K562 (cell line): ENCODE measurements around the gene ERP29. TPM values are rescaled to one million over a fixed set of nuclear protein-coding genes. Genes with fewer than 3 reads are reported as not detected.

ENCODE experiments used
- ATAC-seq: fragments of 200-7000 bp; cut with Tn5 transposase; 3 replicates; pipeline ENCODE4 v1.9.1; 2020; ENCODE audit warnings: moderate library complexity
- BruUV-seq: library from RNA; stranded (reverse); fragments of 400-500 nt; replicated peaks from 2 replicates; lab custom pipeline; 2021; lab: Mats Ljungman, UMichigan
- CTCF ChIA-PET: fragments of 300-600 bp; formaldehyde crosslinking; extraction: SDS; loops from one replicate; lab custom pipeline; 2021; ENCODE audit warnings: low intra/inter-chr PET ratio; lab: Yijun Ruan, JAX
- POLR2A ChIA-PET: fragments of 300-600, 350-650 bp; sonication (Branson Sonifier 250); formaldehyde crosslinking; extraction: SDS; loops from one replicate; lab custom pipeline; 2021; ENCODE audit warnings: antibody characterized with exemption, inconsistent platforms; lab: Yijun Ruan, JAX
- DNase-seq, 4 experiments: peaks; one replicate each; pipeline versions ENCODE4 v3.0.0 to v3.0.0-alpha.2; 2011 to 2018; ENCODE audit warnings: low spot score in 3 of 4, mixed read lengths in 3 of 4; ENCODE audit errors: extremely low read depth in 1 of 4
- FAIRE-seq: peaks from 2 replicates; lab custom pipeline; 2011; peaks lifted over from hg19 to GRCh38; lab: Jason Lieb, UNC
- H2AFZ ChIP-seq: 2 replicates; pipeline ENCODE4 v1.6.0; 2011; ENCODE audit warnings: low read depth, low read length, control low read depth, inconsistent platforms
- H3K27ac ChIP-seq: fragments of 200-600 bp; 3 replicates; pipeline ENCODE4 v1.8.0; 2011; ENCODE audit warnings: low read depth, mild to moderate bottlenecking, control low read depth, inconsistent platforms, low read length, moderate library complexity, mixed read lengths; ENCODE audit errors: extremely low read depth
- H3K27me3 ChIP-seq, 2 experiments: fragments of 300-600 bp in 1 of 2; 2 replicates in 1 of 2; 3 replicates in 1 of 2; pipeline versions ENCODE4 v1.6.0 to v1.8.0; 2011; ENCODE audit warnings: inconsistent platforms in 2 of 2, low read length in 2 of 2, mild to moderate bottlenecking in 1 of 2, mixed read lengths in 1 of 2, moderate library complexity in 1 of 2; ENCODE audit not compliant: control insufficient read depth in 2 of 2, insufficient read depth in 2 of 2
- H3K36me3 ChIP-seq: fragments of 300-600 bp; 3 replicates; pipeline ENCODE4 v1.8.0; 2011; ENCODE audit warnings: mild to moderate bottlenecking, low read length, inconsistent platforms; ENCODE audit not compliant: control insufficient read depth, insufficient read depth
- H3K4me1 ChIP-seq, 2 experiments: fragments of 200-600 bp in 1 of 2; replicated peaks in 1 of 2; 2 replicates in 1 of 2; 3 replicates in 1 of 2; pipeline versions ENCODE4 v1.5.1 to v1.8.0; 2011; ENCODE audit warnings: inconsistent platforms in 2 of 2, low read length in 2 of 2, mild to moderate bottlenecking in 1 of 2, mixed read lengths in 1 of 2, moderate library complexity in 1 of 2; ENCODE audit not compliant: control insufficient read depth in 2 of 2, insufficient read depth in 2 of 2
- H3K4me2 ChIP-seq: 2 replicates; pipeline ENCODE4 v1.6.1; 2011; ENCODE audit warnings: low read length, control low read depth, inconsistent platforms, mixed read lengths; ENCODE audit not compliant: insufficient read depth
- H3K4me3 ChIP-seq: fragments of 200-600 bp; sonication (generic), shearing (Covaris generic); 2 replicates; pipeline ENCODE4 v1.5.1; 2016; ENCODE audit warnings: control low read depth, inconsistent platforms
- H3K79me2 ChIP-seq: fragments of 200-600 bp; 3 replicates; pipeline ENCODE4 v1.8.0; 2011; ENCODE audit warnings: low read length, inconsistent platforms; ENCODE audit not compliant: control insufficient read depth, insufficient read depth
- H3K9ac ChIP-seq, 2 experiments: 2 replicates each; pipeline versions ENCODE4 v1.6.0 to v1.6.1; 2011; ENCODE audit warnings: low read depth in 2 of 2, low read length in 2 of 2, control low read depth in 1 of 2, inconsistent platforms in 1 of 2, mild to moderate bottlenecking in 1 of 2, mixed read lengths in 1 of 2; ENCODE audit not compliant: insufficient read depth in 1 of 2
- H3K9me1 ChIP-seq: one replicate; pipeline ENCODE4 v1.6.0; 2011; ENCODE audit warnings: inconsistent platforms, mild to moderate bottlenecking, low read length, moderate library complexity; ENCODE audit not compliant: control insufficient read depth, insufficient read depth
- H3K9me3 ChIP-seq: replicated peaks from 2 replicates; pipeline ENCODE4 v1.5.1; 2011; ENCODE audit warnings: low read depth, low read length, inconsistent platforms; ENCODE audit not compliant: control insufficient read depth, insufficient read depth
- H4K20me1 ChIP-seq: replicated peaks from 2 replicates; pipeline ENCODE4 v1.6.1; 2011; ENCODE audit warnings: low read length, inconsistent platforms, mixed read lengths; ENCODE audit not compliant: control insufficient read depth, insufficient read depth
- ATF4 ChIP-seq: fragments of 450-650 bp; formaldehyde crosslinking; IDR thresholded peaks from 2 replicates; pipeline ENCODE4 v1.4.0; 2022; ENCODE audit warnings: mild to moderate bottlenecking, moderate library complexity
- CLOCK ChIP-seq: fragments of 250-450 bp; sonication (Bioruptor Pico); IDR thresholded peaks from 2 replicates; pipeline ENCODE4 v1.4.0; 2020; ENCODE audit warnings: mild to moderate bottlenecking, moderate library complexity, borderline replicate concordance
- HMGN3 ChIP-seq: IDR thresholded peaks from 2 replicates; pipeline ENCODE4 v1.6.1; 2011; ENCODE audit warnings: borderline replicate concordance, low read depth, mild to moderate bottlenecking, mixed read lengths, low read length; ENCODE audit not compliant: insufficient read length; ENCODE audit errors: extremely low read depth
- HNRNPUL1 ChIP-seq: fragments of 200-400 bp; formaldehyde crosslinking; IDR thresholded peaks from 2 replicates; pipeline ENCODE4 v1.6.1; 2017; ENCODE audit warnings: low read length
- ZNF407 ChIP-seq: fragments of 450-650 bp; IDR thresholded peaks from 2 replicates; pipeline ENCODE4 v1.6.1; 2016; ENCODE audit warnings: low read depth
- ZNF449 ChIP-seq: fragments of 250-450 bp; sonication (Bioruptor Pico); IDR thresholded peaks from 2 replicates; pipeline ENCODE4 v1.8.0; 2022; ENCODE audit warnings: moderate library complexity, mild to moderate bottlenecking, inconsistent platforms
- WGBS: fragments of 100-300 bp; shearing (Covaris generic); methylation state at CpG from one replicate; pipeline ENCODE4 v1.1.6; 2016; ENCODE audit warnings: low coverage, mixed read lengths; ENCODE audit not compliant: insufficient coverage; ENCODE audit errors: missing lambda C conversion rate; 5-methylcytosine and 5-hydroxymethylcytosine counted together
- in situ Hi-C: fragments of 300-500 bp; cut with MboI; formaldehyde crosslinking; loops from 4 replicates; pipeline ENCODE4 v1.15.0; 2018; ENCODE audit warnings: inconsistent platforms, mixed read lengths
- intact Hi-C: fragments of 100-400 bp; cut with micrococcal nuclease; formaldehyde crosslinking; loops from 2 replicates; pipeline ENCODE4 v1.14.2; 2022
- polyA plus RNA-seq, 8 experiments: library from polyadenylated mRNA; depleted of rRNA in 4 of 8; stranded (reverse) in 5 of 8; unstranded in 3 of 8; fragments of >200 nt; fragmentation: Nextera tagmentation in 2 of 8; fragmentation: Illumina TruSeq in 1 of 8; extraction: Ambion mirVana in 2 of 8; extraction: Trizol in 1 of 8; gene quantifications; 2 replicates each; pipeline versions ENCODE4 v1.2.1 to v1.2.3, GENCODE V29; 2011 to 2014; ENCODE audit warnings: inconsistent platforms in 1 of 8, missing spikeins in 1 of 8
- total RNA-seq, 7 experiments: library from RNA; depleted of rRNA in 6 of 7; stranded (reverse); fragments of >200 nt in 6 of 7; fragmentation: Illumina TruSeq in 2 of 7; extraction: Trizol in 2 of 7; gene quantifications; 2 replicates each; pipeline versions ENCODE4 v1.2.1 to v1.2.3, GENCODE V29; 2011 to 2021; ENCODE audit warnings: low replicate concordance in 1 of 7

The ERP29 gene
- total and polyA plus RNA-seq, 9 of the 15 experiments (the other 6 are each of a cell fraction or from before 2014, with no cell fraction given), result 42.4 to 146 (median 111) TPM

- Histone ChIP-seq H3K9me3 (no peaks in the 10 kb centered on the region), H3K79me2 (peaks cover 73% of the 10 kb centered on the region), H3K36me3 (peaks cover 83% of the 10 kb centered on the region), H4K20me1 (peaks cover 8% of the 10 kb centered on the region; the same call in 1 of the 2 replicates), H3K4me3 (no peak overlapping the region), H2AFZ (no peak overlapping the region), H3K27ac (no peak overlapping the region), H3K4me1 (peaks cover 11 to 13% of the 10 kb centered on the region in 2 experiments; a peak in 4 of 5 replicates), H3K9me1 (no peaks in the 10 kb centered on the region), H3K9ac (no peak overlapping the region), H3K4me2 (no peak overlapping the region), H3K27me3 (no peaks in the 10 kb centered on the region)
- ChIA-PET POLR2A (interaction anchor here (1.5 to 2.4 kb wide), 2 partner anchors 9 to 10 kb away, joined by 6 to 11 read pairs; no protein-coding TSS in a partner anchor), CTCF (no interaction called here)
- intact Hi-C loops, result loop anchor here (10.0 kb wide), 1 partner anchor 366 kb away; the partner anchor contains the start of gene HECTD4
- in situ Hi-C loops, result no loop called here
- 100% methylated on average over 2 of the region's 2 CpGs for WGBS
- ATAC-seq (no peak), FAIRE-seq (no peak), DNase-seq (no peak)
- no TSS peak for BruUV-seq
- no peak for TF ChIP-seq HNRNPUL1
- no peak for TF ChIP-seq ZNF407
- no peak for TF ChIP-seq ZNF449 (CRISPR knock-in tag)
- no peak for TF ChIP-seq CLOCK (CRISPR knock-in tag)
- TF ChIP-seq ATF4 (CRISPR knock-in tag), result no peak
- no peak for TF ChIP-seq HMGN3
These were observed 5.5 kb downstream of the ERP29 start for GRCh38 chr12:112018571-112019237.
